Natural killer cell (primary cell): ENCODE data around the gene CCSER2. TPM values are rescaled to one million over a fixed set of nuclear protein-coding genes. Genes with fewer than 3 reads are reported as not detected.
A peak's percentile ranks its signal among the peaks of the same experiment; 100 is the strongest.

Experiments
- ATAC-seq, 3 donors: fragments of 150-1000 bp in 2 of 3; fragments of 200-7000 bp in 1 of 3; cut with Tn5 transposase; 1 replicate in 1 of 3; 2 replicates in 2 of 3; pipeline ENCODE4 v1.10.0; 2021; ENCODE audit warnings: mild to moderate bottlenecking in 2 of 3, moderate library complexity in 2 of 3
- DNase-seq, 2 donors: peaks; one replicate each; pipeline versions ENCODE4 v3.0.0 to v3.0.0-alpha.2; 2013 to 2021; ENCODE audit warnings: mixed read lengths in 1 of 2
- H3K27ac ChIP-seq: one replicate; pipeline ENCODE4 v1.5.1; 2013; ENCODE audit warnings: mild to moderate bottlenecking, low read length
- H3K27me3 ChIP-seq: one replicate; pipeline ENCODE4 v1.6.1; 2013; ENCODE audit warnings: low read length; ENCODE audit not compliant: control insufficient read depth, insufficient read depth
- H3K36me3 ChIP-seq: one replicate; pipeline ENCODE4 v1.6.1; 2013; ENCODE audit warnings: low read length; ENCODE audit not compliant: control insufficient read depth, insufficient read depth
- H3K4me1 ChIP-seq: one replicate; pipeline ENCODE4 v1.6.1; 2013; ENCODE audit warnings: low read length; ENCODE audit not compliant: control insufficient read depth, insufficient read depth
- H3K4me3 ChIP-seq: one replicate; pipeline ENCODE4 v1.5.1; 2013; ENCODE audit warnings: low read length
- H3K9me3 ChIP-seq: one replicate; pipeline ENCODE4 v1.6.1; 2013; ENCODE audit warnings: low read length; ENCODE audit not compliant: control insufficient read depth, insufficient read depth
- H3K27ac Mint-ChIP-seq, 2 donors: one replicate each; pipeline ENCODE4 v1.8.0; 2022; ENCODE audit warnings: mild to moderate bottlenecking in 2 of 2, mixed read lengths in 2 of 2, moderate library complexity in 1 of 2
- H3K27me3 Mint-ChIP-seq, 2 donors: one replicate each; pipeline ENCODE4 v1.8.0; 2022; ENCODE audit warnings: low read depth in 2 of 2, mixed read lengths in 2 of 2
- H3K36me3 Mint-ChIP-seq: one replicate; pipeline ENCODE4 v1.8.0; 2022; ENCODE audit warnings: mixed read lengths
- H3K4me1 Mint-ChIP-seq, 2 donors: one replicate each; pipeline ENCODE4 v1.8.0; 2022; ENCODE audit warnings: mixed read lengths in 2 of 2
- H3K4me3 Mint-ChIP-seq: one replicate; pipeline ENCODE4 v1.8.0; 2022; ENCODE audit warnings: mild to moderate bottlenecking, moderate library complexity, mixed read lengths
- H3K9me3 Mint-ChIP-seq, 2 donors: one replicate each; pipeline ENCODE4 v1.8.0; 2022; ENCODE audit warnings: mixed read lengths in 2 of 2
- WGBS: methylation state at CpG from one replicate; pipeline ENCODE4 v1.1.7; 2013; ENCODE audit warnings: missing lambda C conversion rate; ENCODE audit not compliant: insufficient coverage; 5-methylcytosine and 5-hydroxymethylcytosine counted together
- intact Hi-C: fragments of 100-400 bp; cut with micrococcal nuclease; formaldehyde crosslinking; loops from one replicate; pipeline ENCODE4 v1.14.2; 2022
- total RNA-seq, 4 donors: library from RNA; stranded (reverse); fragments of 120-200 nt in 1 of 4; gene quantifications; one replicate each; pipeline versions ENCODE4 v1.2.3 to v1.2.4, GENCODE V29; 2013 to 2022
- TF ChIP-seq, protein P1 (sequence below): fragments of 200-600 bp; IDR thresholded peaks from one replicate; pipeline ENCODE4 v1.8.0; 2022; ENCODE audit warnings: antibody characterized with exemption

CCSER2 gene
- total RNA-seq, 3 donors from 2014 or later (not counting 1 experiment from before 2014, with no cell fraction given), result 125 to 158 (median 146) TPM

DNA sequence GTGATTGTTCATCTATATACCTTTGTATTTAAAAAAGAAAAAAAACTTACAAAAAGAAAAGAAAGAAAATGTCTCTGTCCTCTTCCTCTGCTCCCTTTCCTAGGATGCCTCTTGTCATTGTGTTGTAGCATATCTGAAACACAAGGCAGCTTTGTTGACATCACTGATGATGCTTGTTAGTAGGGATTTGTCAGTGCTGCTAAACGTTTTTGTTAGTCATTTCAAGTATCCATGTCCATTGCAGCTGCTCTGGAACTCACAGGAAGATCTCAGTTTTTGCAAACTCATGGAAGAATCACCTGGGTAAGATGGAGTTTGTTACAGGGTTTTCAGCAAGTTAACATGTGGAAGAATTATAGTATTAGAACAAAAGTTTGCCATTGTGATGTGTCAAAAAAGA is 123.6 kb downstream of the CCSER2 start:
- DNase-seq (no peak), ATAC-seq (no peak)
- Mint-ChIP-seq H3K4me3 (no peak overlapping the region), H3K27me3 (no peaks in the 10 kb centered on the region), H3K27ac (peak overlapping the region; percentile 4 to 9), H3K36me3 (no peaks in the 10 kb centered on the region), H3K9me3 (no peaks in the 10 kb centered on the region), H3K4me1 (peaks cover 29 to 38% of the 10 kb centered on the region in 2 donors)
- no peak overlapping the region for H3K27ac ChIP-seq
- intact Hi-C loops, result no loop called here
- TF ChIP-seq, protein P1, sequence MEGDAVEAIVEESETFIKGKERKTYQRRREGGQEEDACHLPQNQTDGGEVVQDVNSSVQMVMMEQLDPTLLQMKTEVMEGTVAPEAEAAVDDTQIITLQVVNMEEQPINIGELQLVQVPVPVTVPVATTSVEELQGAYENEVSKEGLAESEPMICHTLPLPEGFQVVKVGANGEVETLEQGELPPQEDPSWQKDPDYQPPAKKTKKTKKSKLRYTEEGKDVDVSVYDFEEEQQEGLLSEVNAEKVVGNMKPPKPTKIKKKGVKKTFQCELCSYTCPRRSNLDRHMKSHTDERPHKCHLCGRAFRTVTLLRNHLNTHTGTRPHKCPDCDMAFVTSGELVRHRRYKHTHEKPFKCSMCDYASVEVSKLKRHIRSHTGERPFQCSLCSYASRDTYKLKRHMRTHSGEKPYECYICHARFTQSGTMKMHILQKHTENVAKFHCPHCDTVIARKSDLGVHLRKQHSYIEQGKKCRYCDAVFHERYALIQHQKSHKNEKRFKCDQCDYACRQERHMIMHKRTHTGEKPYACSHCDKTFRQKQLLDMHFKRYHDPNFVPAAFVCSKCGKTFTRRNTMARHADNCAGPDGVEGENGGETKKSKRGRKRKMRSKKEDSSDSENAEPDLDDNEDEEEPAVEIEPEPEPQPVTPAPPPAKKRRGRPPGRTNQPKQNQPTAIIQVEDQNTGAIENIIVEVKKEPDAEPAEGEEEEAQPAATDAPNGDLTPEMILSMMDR, result no peak
- 54% methylated on average over 1 of the region's 1 CpG for WGBS
- no peaks in the 10 kb centered on the region for H3K27me3 ChIP-seq
- peaks cover 3% of the 10 kb centered on the region for H3K36me3 ChIP-seq
- H3K4me3 ChIP-seq, result no peak overlapping the region
- H3K4me1 ChIP-seq, result no peaks in the 10 kb centered on the region
- H3K9me3 ChIP-seq, result no peaks in the 10 kb centered on the region

DNA sequence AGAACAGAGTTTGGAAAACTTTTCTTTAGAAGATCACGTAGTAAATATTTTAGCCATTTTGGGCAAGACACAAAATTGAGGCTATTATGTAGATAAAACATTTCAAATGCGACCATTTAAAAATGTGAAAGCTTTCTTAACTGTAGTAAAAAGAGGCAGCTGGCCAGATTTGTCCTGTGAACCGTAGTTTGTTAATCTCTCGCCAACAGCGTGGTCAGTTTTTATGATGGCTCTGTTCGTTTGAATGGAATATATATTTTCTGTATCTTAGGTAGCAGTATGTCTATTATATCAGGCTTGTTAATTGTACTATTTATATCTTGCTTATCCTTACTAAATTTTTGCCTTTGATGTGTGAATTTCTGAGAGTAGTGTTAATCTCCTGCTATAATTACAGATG is 124.9 kb downstream of the CCSER2 start:
- Mint-ChIP-seq H3K36me3 (no peaks in the 10 kb centered on the region), H3K27ac (peak overlapping the region in 1 of 2 donors; percentile 4), H3K4me1 (peaks cover 21 to 28% of the 10 kb centered on the region in 2 donors), H3K9me3 (no peaks in the 10 kb centered on the region), H3K4me3 (no peak overlapping the region), H3K27me3 (no peaks in the 10 kb centered on the region)
- Histone ChIP-seq H3K36me3 (no peaks in the 10 kb centered on the region), H3K4me1 (no peaks in the 10 kb centered on the region), H3K9me3 (no peaks in the 10 kb centered on the region), H3K4me3 (no peak overlapping the region), H3K27ac (no peak overlapping the region), H3K27me3 (no peaks in the 10 kb centered on the region)
- ATAC-seq, result no peak
- TF ChIP-seq, protein P1, result no peak
- 99% methylated on average over 5 of the region's 6 CpGs for WGBS
- DNase-seq, result no peak
- intact Hi-C loops, result no loop called here

DNA sequence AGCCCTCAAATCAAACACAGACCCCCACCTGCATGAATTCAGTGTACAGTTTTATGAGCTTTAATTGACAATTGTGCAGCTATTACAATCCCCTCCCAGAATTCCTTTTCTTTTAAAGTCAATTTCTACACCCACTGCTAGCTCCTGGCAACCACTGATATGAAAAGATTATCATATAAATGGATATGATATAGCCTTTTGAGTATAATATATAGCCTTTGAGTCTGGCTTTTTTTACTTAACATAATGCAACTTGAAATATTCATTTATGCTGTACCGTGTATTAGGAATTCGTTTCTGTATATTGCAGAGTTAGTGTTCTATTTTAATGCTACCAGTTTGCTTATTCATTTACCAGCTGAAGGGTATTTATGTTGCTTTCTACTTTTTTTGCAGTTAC is 127.7 kb downstream of the CCSER2 start:
- H3K9me3 Mint-ChIP-seq, result no peaks in the 10 kb centered on the region
- H3K9me3 ChIP-seq, result no peaks in the 10 kb centered on the region
- peaks cover 8% of the 10 kb centered on the region for H3K36me3 Mint-ChIP-seq
- H3K4me1 Mint-ChIP-seq, result peaks cover 26 to 32% of the 10 kb centered on the region in 2 donors
- intact Hi-C loops, result no loop called here
- H3K4me3 Mint-ChIP-seq, result no peak overlapping the region
- H3K4me1 ChIP-seq, result no peaks in the 10 kb centered on the region
- no CpG with 5 or more reads among the region's 2 CpGs for WGBS
- H3K36me3 ChIP-seq, result peaks cover 3% of the 10 kb centered on the region
- H3K27ac ChIP-seq, result no peak overlapping the region
- peak overlapping the region; percentile 60 to 79 for H3K27ac Mint-ChIP-seq
- TF ChIP-seq, protein P1, result no peak
- DNase-seq, result no peak
- ATAC-seq, result no peak
- no peak overlapping the region for H3K4me3 ChIP-seq
- H3K27me3 ChIP-seq, result no peaks in the 10 kb centered on the region
- H3K27me3 Mint-ChIP-seq, result no peaks in the 10 kb centered on the region

DNA sequence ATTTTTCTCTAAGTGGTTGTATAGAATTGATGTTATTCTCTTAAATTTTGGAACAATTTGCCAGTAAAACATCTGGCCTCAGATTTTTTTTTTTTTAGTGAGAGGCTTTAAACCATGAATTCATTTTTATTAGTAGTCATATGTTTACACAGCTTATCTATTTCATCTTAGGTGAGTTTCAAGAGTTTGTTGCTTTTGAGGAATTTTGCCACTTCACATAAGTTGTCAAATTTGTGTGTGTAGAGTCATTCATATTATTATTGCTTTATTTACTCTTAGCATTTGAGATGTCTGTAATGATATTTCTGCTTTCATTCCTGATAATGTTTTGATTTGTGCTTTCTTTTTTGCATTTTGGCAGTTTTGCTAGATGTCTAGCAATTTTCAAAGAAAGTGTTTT is 132.1 kb downstream of the CCSER2 start:
- TF ChIP-seq, protein P1, result no peak
- no peak overlapping the region for H3K4me3 Mint-ChIP-seq
- Histone ChIP-seq H3K27me3 (no peaks in the 10 kb centered on the region), H3K4me3 (no peak overlapping the region), H3K9me3 (no peaks in the 10 kb centered on the region), H3K27ac (no peak overlapping the region), H3K4me1 (no peaks in the 10 kb centered on the region), H3K36me3 (peaks cover 10% of the 10 kb centered on the region)
- DNase-seq (no peak), ATAC-seq (no peak)
- peaks cover 8% of the 10 kb centered on the region for H3K36me3 Mint-ChIP-seq
- H3K9me3 Mint-ChIP-seq, result no peaks in the 10 kb centered on the region
- intact Hi-C loops, result no loop called here
- H3K27me3 Mint-ChIP-seq, result no peaks in the 10 kb centered on the region
- H3K27ac Mint-ChIP-seq, result no peak overlapping the region
- peaks cover 31 to 50% of the 10 kb centered on the region in 2 donors for H3K4me1 Mint-ChIP-seq
